HPDE6-E6E7 (cell line): ENCODE data around the gene SLX4IP.

Experiments used
- DNase-seq: peaks from one replicate; pipeline ENCODE4 v3.0.0; 2011; ENCODE audit warnings: missing footprints; ENCODE audit errors: extremely low spot score

Gene SLX4IP

GRCh38 chr20:10495173-10495572, 60.1 kb downstream of the SLX4IP start:
- no peak for DNase-seq

- no peak for DNase-seq
Observed at GRCh38 chr20:10496465-10496864, 61.4 kb downstream of the SLX4IP start.

DNA sequence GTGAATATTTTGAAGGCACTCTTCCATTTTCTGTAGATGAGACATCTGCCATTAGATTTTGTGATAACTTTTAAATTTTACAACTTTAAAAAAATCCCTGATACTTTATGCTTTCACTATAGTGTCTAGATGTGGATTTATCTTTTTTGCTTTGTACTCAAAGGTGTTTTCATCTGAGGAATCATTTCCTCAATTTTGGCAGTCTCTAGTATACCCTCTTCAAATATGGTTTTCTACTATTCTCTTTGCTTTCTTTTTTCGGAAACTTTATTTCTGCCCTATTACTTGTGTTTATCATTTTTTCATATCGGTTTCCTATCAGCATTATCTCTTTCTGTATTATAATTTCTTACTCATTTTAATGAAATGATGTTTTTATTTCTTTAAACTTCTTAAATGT, 62.2 kb downstream of the SLX4IP start:
- DNase-seq: no peak

DNA sequence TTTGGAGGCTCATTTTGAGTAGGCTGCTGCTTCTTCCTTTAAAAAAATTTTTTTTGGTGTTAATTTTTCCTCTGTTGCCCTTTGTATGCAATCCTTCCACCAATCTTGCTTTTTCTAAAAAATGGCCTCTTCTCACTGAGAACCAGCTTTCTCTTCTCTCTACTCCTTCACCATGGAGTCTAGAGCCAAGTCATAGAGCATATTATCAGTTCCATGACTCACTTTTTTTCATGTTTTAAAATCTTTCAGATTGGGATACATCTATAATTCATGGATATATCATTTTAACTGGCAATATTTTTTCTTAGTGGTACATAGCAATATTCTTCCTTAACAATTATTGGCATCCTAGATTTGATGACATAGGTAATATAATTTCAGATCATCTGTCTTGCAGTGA, 62.7 kb downstream of the SLX4IP start:
- no peak for DNase-seq

DNA sequence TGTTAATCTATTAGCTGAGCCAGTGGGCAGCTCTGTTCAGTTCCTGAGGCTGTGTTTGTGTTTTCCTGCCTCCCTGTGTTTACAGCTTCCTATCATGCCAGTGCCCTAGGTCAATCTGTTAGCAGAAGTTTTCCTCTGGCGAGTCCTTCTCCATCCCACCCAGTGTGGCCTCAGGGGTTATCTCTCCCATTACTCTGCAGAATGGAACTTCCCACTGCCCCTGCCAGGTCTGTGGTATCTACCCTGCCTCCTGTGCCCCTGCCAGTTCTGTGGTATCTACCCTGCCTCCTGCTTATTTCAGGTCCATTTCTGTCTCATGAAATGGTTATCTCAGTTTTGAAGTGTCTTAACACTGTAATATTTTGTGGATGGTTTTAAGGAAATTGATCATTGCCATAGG, 63.1 kb downstream of the SLX4IP start:
- DNase-seq: no peak

DNA sequence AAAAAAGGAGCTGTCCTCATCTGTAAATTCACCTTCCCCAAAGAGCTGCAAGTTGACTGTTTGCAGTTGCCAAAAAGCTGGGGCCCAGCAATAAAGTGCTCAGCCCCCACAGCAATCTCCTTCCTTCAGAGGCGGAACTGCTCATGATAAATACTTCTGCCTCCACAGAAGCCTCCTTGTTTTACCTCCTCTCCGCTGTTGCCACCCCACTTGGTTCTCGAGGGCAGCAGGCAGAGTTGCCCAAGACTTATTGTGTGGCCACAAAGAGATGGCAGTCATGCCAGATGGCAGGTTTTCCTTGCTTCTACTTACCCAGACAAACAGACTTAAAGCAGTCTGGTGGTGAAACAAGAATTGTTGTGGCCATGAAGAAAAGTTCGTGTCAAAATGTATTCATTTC, 66.3 kb downstream of the SLX4IP start:
- no peak for DNase-seq

- DNase-seq: no peak
Observed at GRCh38 chr20:10502098-10502526, 67.0 kb downstream of the SLX4IP start.

GRCh38 chr20:10504608-10504993, 69.5 kb downstream of the SLX4IP start:
- DNase-seq: no peak

DNA sequence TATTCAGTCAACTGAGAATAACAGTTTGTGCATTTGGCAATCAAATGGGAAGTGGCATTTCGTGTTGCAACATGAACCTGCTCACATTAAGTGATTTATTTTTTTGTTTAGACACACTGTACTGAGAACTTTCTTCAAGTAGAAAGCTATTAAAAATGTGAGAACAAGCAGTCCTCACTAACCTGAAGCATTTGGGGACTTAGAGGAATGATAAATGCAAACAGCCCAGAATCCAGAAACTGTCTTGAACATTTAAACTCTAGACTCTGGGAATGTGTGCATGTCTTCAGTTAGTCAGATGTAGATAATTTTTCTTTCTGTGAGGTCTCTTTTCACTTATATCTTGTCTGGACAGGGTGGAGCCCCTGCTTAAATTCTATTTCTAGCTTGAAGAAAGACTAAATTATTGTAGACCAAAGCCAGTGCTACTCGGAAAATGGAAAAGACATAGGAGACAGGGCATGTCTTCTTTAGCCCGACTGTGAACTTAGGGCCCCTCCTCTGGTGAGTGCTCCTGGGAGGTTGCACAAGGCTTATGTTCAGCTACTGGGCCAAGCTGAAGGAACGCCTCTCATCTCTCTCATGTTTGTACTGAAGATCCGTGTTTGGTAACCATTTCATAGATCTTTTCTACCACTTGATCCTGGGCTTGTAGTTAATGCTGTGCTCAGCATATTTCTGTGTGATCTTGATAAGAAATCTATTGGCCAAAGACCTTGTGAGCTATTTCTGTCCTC, 70.1 kb downstream of the SLX4IP start:
- no peak for DNase-seq

GRCh38 chr20:10505827-10506226, 70.7 kb downstream of the SLX4IP start:
- DNase-seq: no peak

GRCh38 chr20:10507052-10507451, 71.9 kb downstream of the SLX4IP start:
- no peak for DNase-seq

- no peak for DNase-seq
Observed at GRCh38 chr20:10508060-10508459, 73.0 kb downstream of the SLX4IP start.

- DNase-seq: no peak
Observed at GRCh38 chr20:10508468-10509251, 73.6 kb downstream of the SLX4IP start.

- no peak for DNase-seq
Observed at GRCh38 chr20:10509376-10509775, 74.3 kb downstream of the SLX4IP start.

- DNase-seq: no peak
Observed at GRCh38 chr20:10510216-10510615, 75.1 kb downstream of the SLX4IP start.

DNA sequence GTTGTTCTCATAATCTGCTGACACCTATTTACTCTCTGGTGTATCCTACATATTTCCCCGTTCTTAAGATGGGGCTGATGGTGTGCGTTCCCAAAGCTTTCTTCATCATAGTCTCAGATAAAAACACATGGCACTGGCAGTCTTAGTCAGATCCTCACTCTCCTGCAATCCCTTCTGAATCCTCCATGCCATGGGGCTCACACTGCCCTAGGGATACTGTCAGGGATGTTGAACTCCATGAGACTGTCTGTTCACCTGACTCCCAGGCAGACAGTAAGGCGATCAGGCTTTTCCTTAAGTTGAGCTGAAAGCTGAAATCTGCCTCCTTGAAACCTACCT, 76.0 kb downstream of the SLX4IP start:
- DNase-seq: peak; percentile 46

DNA sequence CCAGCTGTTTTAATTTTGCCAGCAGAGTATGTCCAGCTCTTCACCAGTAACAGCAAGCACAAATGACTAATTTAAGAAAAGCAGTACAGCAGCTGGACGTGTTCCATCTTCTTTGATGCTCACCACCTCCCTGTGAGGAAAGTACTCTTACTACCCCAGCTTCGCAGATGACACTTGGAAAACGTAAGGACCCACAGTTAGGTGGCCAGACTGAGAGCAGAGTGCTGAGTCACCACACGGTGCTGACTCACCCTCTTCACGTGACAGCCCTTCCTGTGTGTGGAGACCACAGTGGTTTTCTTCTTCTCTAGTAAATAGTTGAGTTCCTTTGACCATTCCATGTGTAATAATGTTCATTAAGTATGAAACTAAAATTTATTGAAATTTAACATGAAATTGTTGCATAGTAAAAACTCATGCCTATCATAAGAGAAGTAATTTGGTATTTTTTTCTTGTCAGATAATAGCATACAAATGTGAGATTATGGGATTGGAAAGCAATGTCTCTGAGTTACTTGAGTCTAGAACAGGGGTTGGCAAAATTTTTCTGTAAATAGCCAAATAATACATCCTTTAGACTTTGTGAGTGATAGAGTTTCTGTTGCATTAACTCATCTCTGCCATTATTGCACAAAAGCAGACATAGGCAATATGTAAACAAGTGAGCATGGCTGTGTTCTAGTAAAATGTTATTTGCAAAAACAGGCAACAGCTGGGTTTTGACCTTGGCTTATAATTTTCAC, 76.6 kb downstream of the SLX4IP start:
- peak; percentile 95 for DNase-seq

- DNase-seq: no peak
Observed at GRCh38 chr20:10513061-10513460, 78.0 kb downstream of the SLX4IP start.

DNA sequence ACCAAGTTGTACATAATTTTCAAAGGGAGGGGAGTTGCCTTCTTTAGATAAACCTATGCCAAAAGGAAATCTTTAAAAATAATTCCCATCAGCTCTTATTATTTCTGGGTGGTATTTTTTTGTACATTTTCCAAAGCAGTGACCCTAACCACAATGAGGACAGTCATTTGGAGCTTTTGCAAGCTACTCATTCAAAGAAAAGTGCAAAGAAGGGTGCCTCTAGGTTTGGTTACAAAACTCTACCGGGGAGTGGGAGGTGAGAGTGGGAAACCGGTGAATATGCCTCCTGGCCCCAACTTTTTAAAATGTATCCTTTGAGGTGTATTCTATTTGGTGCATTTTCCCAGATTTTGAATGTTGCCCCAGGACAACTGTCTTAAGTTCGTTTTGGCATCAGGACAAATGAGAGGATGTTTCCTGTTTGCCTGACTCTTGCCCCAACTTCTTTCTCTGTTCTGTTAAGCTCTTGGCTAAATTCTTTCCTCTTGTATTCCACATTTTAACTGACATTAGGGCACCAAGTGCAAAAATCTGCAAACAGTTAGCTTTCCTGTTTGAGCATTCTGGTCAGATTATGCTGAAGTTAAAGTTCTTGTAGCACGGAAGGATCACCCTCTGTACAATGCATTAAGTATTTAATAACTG, 78.9 kb downstream of the SLX4IP start:
- DNase-seq: no peak

DNA sequence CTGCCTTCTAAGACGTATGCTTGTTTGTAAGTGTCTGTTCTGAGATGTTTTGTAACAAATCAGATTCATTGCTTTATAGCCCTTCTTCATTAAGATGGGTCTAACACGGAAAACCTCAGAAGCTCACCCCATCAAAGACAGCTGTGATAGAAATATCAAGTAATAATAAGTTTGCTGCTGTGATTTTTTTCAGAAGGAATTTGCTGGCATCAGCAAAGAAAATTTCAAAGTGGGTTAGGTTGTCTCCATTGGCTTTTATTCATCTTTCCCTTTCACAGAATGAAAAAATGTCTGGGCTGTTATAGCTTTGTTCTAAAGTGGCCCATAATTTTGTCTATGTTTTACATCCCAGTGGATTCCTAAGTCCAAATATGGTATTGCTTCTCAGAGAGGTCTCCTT, 81.4 kb downstream of the SLX4IP start:
- DNase-seq: no peak

DNA sequence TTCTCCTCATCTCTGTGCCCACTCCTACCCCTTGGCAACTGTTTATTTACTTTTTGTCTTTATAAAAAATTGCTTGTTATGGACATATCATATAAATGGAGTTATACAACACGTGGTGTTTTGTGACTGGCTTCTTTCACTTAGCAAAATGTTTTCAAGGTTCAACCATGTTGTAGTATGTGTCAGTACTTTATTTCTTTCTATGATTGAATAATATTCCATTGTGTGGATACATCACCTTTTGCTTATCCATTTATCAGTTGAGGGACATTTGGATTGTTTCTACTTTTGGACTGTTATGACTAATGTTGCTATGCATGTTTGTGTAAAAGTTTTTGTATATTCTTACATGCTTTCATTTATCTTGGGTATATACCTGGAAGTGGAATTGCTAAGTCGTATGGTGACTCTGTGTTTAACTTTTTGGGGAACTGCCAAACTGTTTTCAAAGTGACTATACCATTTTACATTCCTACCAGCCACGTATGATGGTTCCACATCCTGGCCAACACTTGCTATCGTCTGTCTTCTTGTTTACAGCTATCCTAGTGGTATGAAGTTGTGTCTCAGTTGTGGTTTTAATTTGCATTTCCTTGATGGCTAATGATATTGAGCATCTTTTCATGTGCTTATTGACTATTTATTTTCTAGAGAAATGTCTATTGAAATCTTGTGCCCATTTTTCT, 84.4 kb downstream of the SLX4IP start:
- DNase-seq: no peak

GRCh38 chr20:10520528-10520927, 85.4 kb downstream of the SLX4IP start:
- no peak for DNase-seq
